Measurements from ENCODE around the gene IGSF3. TPM values are rescaled to one million over a fixed set of nuclear protein-coding genes. Genes with fewer than 3 reads are reported as not detected.

Gene IGSF3
- total and polyA plus RNA-seq, 10 of the 15 experiments (the other 5 are each of a cell fraction or from before 2014, with no cell fraction given) = 1.4 to 18.0 (median 9.6) TPM

DNA sequence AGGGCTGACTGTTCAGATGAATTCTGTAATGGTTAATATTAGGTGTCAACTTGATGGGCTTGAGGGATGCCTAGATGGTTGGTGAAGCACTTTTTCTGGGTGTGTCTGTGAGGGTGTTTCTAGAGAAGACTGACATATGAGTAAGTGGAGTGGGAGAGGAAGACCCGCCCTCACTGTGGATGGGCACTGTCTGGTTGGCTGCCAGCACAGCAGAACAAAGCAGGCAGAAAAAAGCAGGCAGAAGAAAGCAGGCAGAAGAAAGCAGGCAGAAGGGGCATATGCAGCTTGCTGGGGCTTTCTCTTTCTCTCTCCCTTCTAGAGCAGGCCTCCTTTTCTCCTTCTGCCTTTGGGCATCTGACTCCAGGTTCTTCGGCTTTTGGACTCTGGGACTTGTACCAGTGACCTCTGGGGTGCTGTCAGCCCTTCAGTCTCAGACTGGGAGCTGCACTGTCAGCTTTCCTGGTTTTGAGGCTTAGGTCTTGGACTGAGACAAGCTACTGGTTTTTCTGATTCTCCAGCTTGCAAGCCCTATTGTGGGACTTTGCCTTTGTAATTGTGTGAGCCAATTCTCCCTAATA, 43.8 kb upstream of the IGSF3 start:
- no peak overlapping the region for H3K9ac ChIP-seq (ENCODE audit: control insufficient read depth, insufficient read depth, low read length)
- 0% methylated on average over 2 of the region's 2 CpGs for WGBS (ENCODE audit: insufficient coverage, insufficient replicate concordance, low lambda C conversion rate, missing lambda C conversion rate)
- no peaks in the 10 kb centered on the region for H3K27me3 ChIP-seq (replicated peaks in 1 of 2; ENCODE audit: control insufficient read depth in 2 of 2, insufficient read depth in 2 of 2, low read length in 1 of 2)
- DNase-seq (ENCODE audit: low read depth, low spot score) (no peak), ATAC-seq (peak; percentile 78), FAIRE-seq (no peak)
- intact Hi-C loops (cut with micrococcal nuclease; ENCODE audit: unreplicated experiment) = no loop called here
- RAD21 ChIA-PET (ENCODE audit: unreplicated experiment) = no interaction called here
- CTCF ChIA-PET = interaction anchor here (0.5 to 6.2 kb wide), 3 partner anchors 13 to 39 kb away, joined by 3 to 39 read pairs (median 6); no protein-coding TSS in a partner anchor
- H3K4me3 ChIP-seq = no peak overlapping the region
- no peaks in the 10 kb centered on the region for H3K79me2 ChIP-seq (ENCODE audit: control insufficient read depth, insufficient read depth, low read length)
- SMC1A ChIA-PET (ENCODE audit: uncharacterized antibody, unreplicated experiment) = interaction anchor here (0.7 kb wide), 1 partner anchor 9 kb away, joined by 3 read pairs; no protein-coding TSS in a partner anchor
- BruUV-seq (replicated peaks) = no TSS peak
- in situ Hi-C loops (cut with MboI) = no loop called here
- TF ChIP-seq POLR2AphosphoS2 (IDR thresholded peaks at IDR 0.05; ENCODE audit: low read depth, low read length) (no peak), STAT3 (IDR thresholded peaks at IDR 0.05; ENCODE audit: low read depth, low read length) (no peak), YY1 (IDR thresholded peaks at IDR 0.05; ENCODE audit: low read depth, low read length) (no peak), SUZ12 (IDR thresholded peaks at IDR 0.05; ENCODE audit: unreplicated experiment) (no peak), CBX5 (IDR thresholded peaks at IDR 0.05; ENCODE audit: low read depth) (no peak), BRCA1 (IDR thresholded peaks at IDR 0.05; ENCODE audit: low read depth, low read length) (no peak), CBX3 (IDR thresholded peaks at IDR 0.05; ENCODE audit: borderline replicate concordance, low read depth) (no peak), EZH2 (IDR thresholded peaks at IDR 0.05; ENCODE audit: borderline replicate concordance, control insufficient read depth, low read depth, low read length) (no peak), KDM1A (IDR thresholded peaks at IDR 0.05; ENCODE audit: borderline replicate concordance) (no peak), CHD1 (IDR thresholded peaks at IDR 0.05; ENCODE audit: low read depth, low read length) (no peak), TAF1 (IDR thresholded peaks at IDR 0.05; ENCODE audit: borderline replicate concordance, low read depth, low read length) (no peak), JUND (IDR thresholded peaks at IDR 0.05; ENCODE audit: low read depth, low read length) (no peak), SPI1 (IDR thresholded peaks at IDR 0.05; ENCODE audit: borderline replicate concordance, insufficient read depth, low read depth, low read length) (no peak), RB1 (IDR thresholded peaks at IDR 0.05; ENCODE audit: borderline replicate concordance) (no peak), HDGF (IDR thresholded peaks at IDR 0.05) (no peak)
- TF ChIP-seq, protein P1, sequence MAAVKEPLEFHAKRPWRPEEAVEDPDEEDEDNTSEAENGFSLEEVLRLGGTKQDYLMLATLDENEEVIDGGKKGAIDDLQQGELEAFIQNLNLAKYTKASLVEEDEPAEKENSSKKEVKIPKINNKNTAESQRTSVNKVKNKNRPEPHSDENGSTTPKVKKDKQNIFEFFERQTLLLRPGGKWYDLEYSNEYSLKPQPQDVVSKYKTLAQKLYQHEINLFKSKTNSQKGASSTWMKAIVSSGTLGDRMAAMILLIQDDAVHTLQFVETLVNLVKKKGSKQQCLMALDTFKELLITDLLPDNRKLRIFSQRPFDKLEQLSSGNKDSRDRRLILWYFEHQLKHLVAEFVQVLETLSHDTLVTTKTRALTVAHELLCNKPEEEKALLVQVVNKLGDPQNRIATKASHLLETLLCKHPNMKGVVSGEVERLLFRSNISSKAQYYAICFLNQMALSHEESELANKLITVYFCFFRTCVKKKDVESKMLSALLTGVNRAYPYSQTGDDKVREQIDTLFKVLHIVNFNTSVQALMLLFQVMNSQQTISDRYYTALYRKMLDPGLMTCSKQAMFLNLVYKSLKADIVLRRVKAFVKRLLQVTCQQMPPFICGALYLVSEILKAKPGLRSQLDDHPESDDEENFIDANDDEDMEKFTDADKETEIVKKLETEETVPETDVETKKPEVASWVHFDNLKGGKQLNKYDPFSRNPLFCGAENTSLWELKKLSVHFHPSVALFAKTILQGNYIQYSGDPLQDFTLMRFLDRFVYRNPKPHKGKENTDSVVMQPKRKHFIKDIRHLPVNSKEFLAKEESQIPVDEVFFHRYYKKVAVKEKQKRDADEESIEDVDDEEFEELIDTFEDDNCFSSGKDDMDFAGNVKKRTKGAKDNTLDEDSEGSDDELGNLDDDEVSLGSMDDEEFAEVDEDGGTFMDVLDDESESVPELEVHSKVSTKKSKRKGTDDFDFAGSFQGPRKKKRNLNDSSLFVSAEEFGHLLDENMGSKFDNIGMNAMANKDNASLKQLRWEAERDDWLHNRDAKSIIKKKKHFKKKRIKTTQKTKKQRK (IDR thresholded peaks at IDR 0.05; ENCODE audit: low read depth, low read length) = no peak
- TF ChIP-seq, protein P2, sequence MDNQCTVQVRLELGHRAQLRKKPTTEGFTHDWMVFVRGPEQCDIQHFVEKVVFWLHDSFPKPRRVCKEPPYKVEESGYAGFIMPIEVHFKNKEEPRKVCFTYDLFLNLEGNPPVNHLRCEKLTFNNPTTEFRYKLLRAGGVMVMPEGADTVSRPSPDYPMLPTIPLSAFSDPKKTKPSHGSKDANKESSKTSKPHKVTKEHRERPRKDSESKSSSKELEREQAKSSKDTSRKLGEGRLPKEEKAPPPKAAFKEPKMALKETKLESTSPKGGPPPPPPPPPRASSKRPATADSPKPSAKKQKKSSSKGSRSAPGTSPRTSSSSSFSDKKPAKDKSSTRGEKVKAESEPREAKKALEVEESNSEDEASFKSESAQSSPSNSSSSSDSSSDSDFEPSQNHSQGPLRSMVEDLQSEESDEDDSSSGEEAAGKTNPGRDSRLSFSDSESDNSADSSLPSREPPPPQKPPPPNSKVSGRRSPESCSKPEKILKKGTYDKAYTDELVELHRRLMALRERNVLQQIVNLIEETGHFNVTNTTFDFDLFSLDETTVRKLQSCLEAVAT (IDR thresholded peaks at IDR 0.05) = no peak
- TF ChIP-seq, protein P3, sequence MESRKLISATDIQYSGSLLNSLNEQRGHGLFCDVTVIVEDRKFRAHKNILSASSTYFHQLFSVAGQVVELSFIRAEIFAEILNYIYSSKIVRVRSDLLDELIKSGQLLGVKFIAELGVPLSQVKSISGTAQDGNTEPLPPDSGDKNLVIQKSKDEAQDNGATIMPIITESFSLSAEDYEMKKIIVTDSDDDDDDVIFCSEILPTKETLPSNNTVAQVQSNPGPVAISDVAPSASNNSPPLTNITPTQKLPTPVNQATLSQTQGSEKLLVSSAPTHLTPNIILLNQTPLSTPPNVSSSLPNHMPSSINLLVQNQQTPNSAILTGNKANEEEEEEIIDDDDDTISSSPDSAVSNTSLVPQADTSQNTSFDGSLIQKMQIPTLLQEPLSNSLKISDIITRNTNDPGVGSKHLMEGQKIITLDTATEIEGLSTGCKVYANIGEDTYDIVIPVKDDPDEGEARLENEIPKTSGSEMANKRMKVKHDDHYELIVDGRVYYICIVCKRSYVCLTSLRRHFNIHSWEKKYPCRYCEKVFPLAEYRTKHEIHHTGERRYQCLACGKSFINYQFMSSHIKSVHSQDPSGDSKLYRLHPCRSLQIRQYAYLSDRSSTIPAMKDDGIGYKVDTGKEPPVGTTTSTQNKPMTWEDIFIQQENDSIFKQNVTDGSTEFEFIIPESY (IDR thresholded peaks at IDR 0.05) = no peak
- no peaks in the 10 kb centered on the region for H3K36me3 ChIP-seq (ENCODE audit: control insufficient read depth in 2 of 2, insufficient read depth in 2 of 2, low read length in 1 of 2)
- no peaks in the 10 kb centered on the region; the same call in 1 of the 2 replicates for H4K20me1 ChIP-seq (ENCODE audit: control insufficient read depth, insufficient read depth)
- POLR2A ChIA-PET = interaction anchor here (1.2 kb wide), 1 partner anchor 44 kb away, joined by 4 read pairs; the partner anchor contains the start of gene IGSF3
- H2AFZ ChIP-seq (ENCODE audit: control insufficient read depth, low read depth, low read length) = no peak overlapping the region
- H3K4me1 ChIP-seq (ENCODE audit: control insufficient read depth, insufficient read depth, low read length) = no peaks in the 10 kb centered on the region
- no peaks in the 10 kb centered on the region for H3K9me3 ChIP-seq (replicated peaks; ENCODE audit: control insufficient read depth, insufficient read depth, low read length)
- H3K4me2 ChIP-seq (ENCODE audit: control insufficient read depth, insufficient read depth) = no peak overlapping the region
- H3K27ac ChIP-seq (ENCODE audit: control insufficient read depth, insufficient read depth) = no peak overlapping the region
